Activated T-helper 2 cell treated with anti-CD3 and anti-CD28 coated beads, Interferon-gamma antibody, Interleukin-2, Interleukin-4, amounts not matched to agents 10 μg/mL and 5 μg/mL and 100 μg/mL, durations not matched to agents 14 hours and 24 hours and 36 hours (primary cell): ENCODE data around the gene VEGFB. TPM values are rescaled to one million over a fixed set of nuclear protein-coding genes. Genes with fewer than 3 reads are reported as not detected.
"Not testable (repeated sequence)": the region's sequence is repeated elsewhere in the genome, so short reads cannot be mapped to it uniquely, and the experiment has no call there.

ENCODE experiments used
- DNase-seq: peaks from one replicate; pipeline ENCODE4 v3.0.0; 2021; ENCODE audit warnings: low spot score
- H3K27ac Mint-ChIP-seq: one replicate; pipeline ENCODE4 v1.8.0; 2021; ENCODE audit warnings: mixed read lengths
- H3K27me3 Mint-ChIP-seq: one replicate; pipeline ENCODE4 v1.8.0; 2021; ENCODE audit warnings: low read depth, mixed read lengths
- H3K36me3 Mint-ChIP-seq: one replicate; pipeline ENCODE4 v1.8.0; 2021; ENCODE audit warnings: low read depth, mixed read lengths
- H3K4me1 Mint-ChIP-seq: one replicate; pipeline ENCODE4 v1.8.0; 2021; ENCODE audit warnings: low read depth, mixed read lengths
- H3K4me3 Mint-ChIP-seq: one replicate; pipeline ENCODE4 v1.8.0; 2021; ENCODE audit warnings: low read depth, mild to moderate bottlenecking, moderate library complexity, mixed read lengths
- H3K9me3 Mint-ChIP-seq: one replicate; pipeline ENCODE4 v1.8.0; 2021; ENCODE audit warnings: mixed read lengths
- intact Hi-C: fragments of 100-400 bp; cut with micrococcal nuclease; formaldehyde crosslinking; loops from one replicate; pipeline ENCODE4 v1.15.1; 2023
- total RNA-seq: library from RNA; stranded (reverse); gene quantifications from 2 replicates; pipeline ENCODE4 v1.2.3, GENCODE V29; 2022

The VEGFB gene
- total RNA-seq, 1 donor from 2014 or later, result 82.0 TPM

- Mint-ChIP-seq H3K27ac (peak within 1 kb of the TSS; percentile 93), H3K4me3 (peak within 1 kb of the TSS; percentile 94), H3K36me3 (peaks cover 45% of the 10 kb centered on the region), H3K4me1 (peaks cover 20% of the 10 kb centered on the region), H3K9me3 (no peaks in the 10 kb centered on the region), H3K27me3 (no peaks in the 10 kb centered on the region)
- DNase-seq, result peak; percentile 98
- intact Hi-C loops, result loop anchor here (1.0 to 2.0 kb wide), 7 partner anchors 14 to 77 kb away; partner anchors contain the start of genes BAD, ESRRA, FERMT3 and GPR137
Observed at GRCh38 chr11:64240435-64241240, 6.3 kb downstream of the VEGFB start, which contains the start of gene FKBP2. Gene FKBP2, plus strand, starts transcription at chr11:64241095. Its CDS starts 1,293 bp downstream, at chr11:64242388.

- peaks cover 48% of the 10 kb centered on the region for H3K36me3 Mint-ChIP-seq
- DNase-seq, result peak; percentile 100
- intact Hi-C loops, result loop anchor here (1.0 to 2.0 kb wide), 7 partner anchors 15 to 76 kb away; partner anchors contain the start of genes BAD, ESRRA, FERMT3 and GPR137
- H3K27ac Mint-ChIP-seq, result peak overlapping the region; percentile 93
- peaks cover 20% of the 10 kb centered on the region for H3K4me1 Mint-ChIP-seq
- no peaks in the 10 kb centered on the region for H3K9me3 Mint-ChIP-seq
- peak overlapping the region; percentile 94 for H3K4me3 Mint-ChIP-seq
- H3K27me3 Mint-ChIP-seq, result no peaks in the 10 kb centered on the region
Observed at GRCh38 chr11:64241241-64241490, 6.8 kb downstream of the VEGFB start.

- DNase-seq, result no peak
- Mint-ChIP-seq H3K4me3 (peak overlapping the region; percentile 94), H3K9me3 (no peaks in the 10 kb centered on the region), H3K4me1 (peaks cover 20% of the 10 kb centered on the region), H3K36me3 (peaks cover 48% of the 10 kb centered on the region), H3K27ac (peak overlapping the region; percentile 93), H3K27me3 (no peaks in the 10 kb centered on the region)
- intact Hi-C loops, result loop anchor here (1.0 to 2.0 kb wide), 7 partner anchors 15 to 76 kb away; partner anchors contain the start of genes BAD, ESRRA, FERMT3 and GPR137
Observed at GRCh38 chr11:64241491-64242374, 7.3 kb downstream of the VEGFB start.

- intact Hi-C loops, result no loop called here
- H3K36me3 Mint-ChIP-seq, result peaks cover 33% of the 10 kb centered on the region
- peaks cover 28% of the 10 kb centered on the region for H3K4me1 Mint-ChIP-seq
- H3K4me3 Mint-ChIP-seq, result peak overlapping the region; percentile 56
- peak overlapping the region; percentile 17 for H3K27ac Mint-ChIP-seq
- H3K27me3 Mint-ChIP-seq, result no peaks in the 10 kb centered on the region
- no peaks in the 10 kb centered on the region for H3K9me3 Mint-ChIP-seq
- no peak for DNase-seq
Observed at GRCh38 chr11:64243236-64243854, 9.0 kb downstream of the VEGFB start.

- Mint-ChIP-seq H3K4me1 (peaks cover 28% of the 10 kb centered on the region), H3K27ac (peak overlapping the region; percentile 17), H3K4me3 (peak overlapping the region; percentile 56), H3K36me3 (peaks cover 27% of the 10 kb centered on the region), H3K9me3 (no peaks in the 10 kb centered on the region), H3K27me3 (no peaks in the 10 kb centered on the region)
- intact Hi-C loops, result no loop called here
- DNase-seq, result no peak
Observed at GRCh38 chr11:64244107-64244506, 9.7 kb downstream of the VEGFB start.

- Mint-ChIP-seq H3K4me1 (peaks cover 26% of the 10 kb centered on the region), H3K9me3 (no peaks in the 10 kb centered on the region), H3K27me3 (no peaks in the 10 kb centered on the region), H3K27ac (no peak overlapping the region), H3K36me3 (peaks cover 27% of the 10 kb centered on the region), H3K4me3 (peak overlapping the region; percentile 91)
- no peak for DNase-seq
- intact Hi-C loops, result no loop called here
Observed at GRCh38 chr11:64244966-64245365, 10.6 kb downstream of the VEGFB start.

- no peak for DNase-seq
- no peaks in the 10 kb centered on the region for H3K9me3 Mint-ChIP-seq
- peaks cover 25% of the 10 kb centered on the region for H3K4me1 Mint-ChIP-seq
- H3K27me3 Mint-ChIP-seq, result no peaks in the 10 kb centered on the region
- H3K27ac Mint-ChIP-seq, result peak overlapping the region; percentile 88
- H3K36me3 Mint-ChIP-seq, result peaks cover 24% of the 10 kb centered on the region
- H3K4me3 Mint-ChIP-seq, result peak overlapping the region; percentile 91
- intact Hi-C loops, result no loop called here
Observed at GRCh38 chr11:64245401-64245796, 11.0 kb downstream of the VEGFB start.

- peak overlapping the region; percentile 91 for H3K4me3 Mint-ChIP-seq
- H3K27ac Mint-ChIP-seq, result peak overlapping the region; percentile 88
- no peaks in the 10 kb centered on the region for H3K27me3 Mint-ChIP-seq
- H3K36me3 Mint-ChIP-seq, result peaks cover 21% of the 10 kb centered on the region
- intact Hi-C loops, result loop anchor here (1.0 kb wide), 1 partner anchor 62 kb away; no protein-coding TSS in a partner anchor
- H3K9me3 Mint-ChIP-seq, result no peaks in the 10 kb centered on the region
- peak; percentile 33 for DNase-seq
- peaks cover 25% of the 10 kb centered on the region for H3K4me1 Mint-ChIP-seq
Observed at GRCh38 chr11:64245797-64246620, 11.6 kb downstream of the VEGFB start.

- peak overlapping the region; percentile 70 for H3K27ac Mint-ChIP-seq
- intact Hi-C loops, result loop anchor here (1.0 kb wide), 1 partner anchor 62 kb away; no protein-coding TSS in a partner anchor
- H3K36me3 Mint-ChIP-seq, result peaks cover 19% of the 10 kb centered on the region
Observed at GRCh38 chr11:64246621-64246870, 12.2 kb downstream of the VEGFB start.

GRCh38 chr11:64246871-64247728 lies 12.7 kb downstream of the VEGFB start, which contains the start of gene PPP1R14B:
Gene PPP1R14B, minus strand, starts transcription at chr11:64246943. Its CDS starts 270 bp downstream, at chr11:64246673.
- Mint-ChIP-seq H3K4me1 (peaks cover 28% of the 10 kb centered on the region), H3K36me3 (peaks cover 18% of the 10 kb centered on the region), H3K27me3 (no peaks in the 10 kb centered on the region), H3K4me3 (peak within 1 kb of the TSS; percentile 91), H3K27ac (peak within 1 kb of the TSS; percentile 88), H3K9me3 (no peaks in the 10 kb centered on the region)
- DNase-seq, result peak; percentile 78
- intact Hi-C loops, result loop anchor here (1.0 kb wide), 1 partner anchor 63 kb away; no protein-coding TSS in a partner anchor

More at GRCh38 chr11:64246621-64246870, 12.2 kb downstream of the VEGFB start:
- not testable (repeated sequence) for H3K27me3 Mint-ChIP-seq, DNase-seq, H3K9me3 Mint-ChIP-seq
- Mint-ChIP-seq H3K4me3 (peak overlapping the region; percentile 81), H3K4me1 (peaks cover 25% of the 10 kb centered on the region)
